OCI-LY3 (cell line): ENCODE results near the gene ATP2C1.

Experiments
- H2AFZ ChIP-seq: fragments of 200-600, 300-600 bp; shearing (Covaris generic); 2 replicates; pipeline ENCODE4 v1.6.0; 2014; ENCODE audit warnings: antibody characterized with exemption, low read depth, low read length
- H3K27ac ChIP-seq: fragments of 200-600, 300-600 bp; sonication (generic); 2 replicates; pipeline ENCODE4 v1.5.1; 2014; ENCODE audit warnings: mild to moderate bottlenecking, low read length, moderate library complexity, mixed read lengths
- H3K27me3 ChIP-seq: fragments of 200-600, 300-600 bp; sonication (generic); 2 replicates; pipeline ENCODE4 v1.6.1; 2014; ENCODE audit warnings: low read depth, low read length, mixed read lengths
- H3K36me3 ChIP-seq: fragments of 200-600, 300-600 bp; sonication (generic); replicated peaks from 2 replicates; pipeline ENCODE3; 2014; ENCODE audit warnings: low read depth, low read length, mixed read lengths
- H3K4me1 ChIP-seq: fragments of 300-600, 200-600 bp; sonication (generic); 2 replicates; pipeline ENCODE4 v1.6.1; 2014; ENCODE audit warnings: low read length, mixed read lengths
- H3K4me2 ChIP-seq: fragments of 200-600, 300-600 bp; sonication (generic); 2 replicates; pipeline ENCODE4 v1.6.1; 2014; ENCODE audit warnings: low read length, mixed read lengths
- H3K4me3 ChIP-seq: fragments of 300-600, 200-600 bp; sonication (generic); 2 replicates; pipeline ENCODE4 v1.5.1; 2014; ENCODE audit warnings: antibody characterized with exemption, mild to moderate bottlenecking, low read length, moderate library complexity
- H3K79me2 ChIP-seq: fragments of 300-600, 200-600 bp; shearing (Covaris generic); 2 replicates; pipeline ENCODE4 v1.6.1; 2014; ENCODE audit warnings: mild to moderate bottlenecking, low read length, mixed read lengths
- H3K9ac ChIP-seq: fragments of 300-600, 200-600 bp; shearing (Covaris generic); 2 replicates; pipeline ENCODE4 v1.6.0; 2014; ENCODE audit warnings: mild to moderate bottlenecking, low read length, moderate library complexity
- H3K9me3 ChIP-seq: fragments of 200-600, 300-600 bp; shearing (Covaris generic); 2 replicates; pipeline ENCODE4 v1.6.1; 2014; ENCODE audit warnings: low read length, mixed read lengths; ENCODE audit not compliant: insufficient read depth
- H4K20me1 ChIP-seq: fragments of 200-600, 300-600 bp; sonication (generic); 2 replicates; pipeline ENCODE4 v1.6.1; 2016; ENCODE audit warnings: low read length, mixed read lengths; ENCODE audit not compliant: insufficient read depth
- EZH2phosphoT487 ChIP-seq: fragments of 200-600 bp; shearing (Covaris generic); IDR thresholded peaks from 2 replicates; pipeline ENCODE4 v1.6.1; 2018; ENCODE audit warnings: antibody characterized with exemption, mixed run types, low read depth
- TF ChIP-seq, protein P1 (sequence below): fragments of 200-600, 300-600 bp; sonication (generic); IDR thresholded peaks from 2 replicates; pipeline ENCODE4 v1.5.1; 2014; ENCODE audit warnings: antibody characterized with exemption, low read length, low read depth

Gene ATP2C1

DNA sequence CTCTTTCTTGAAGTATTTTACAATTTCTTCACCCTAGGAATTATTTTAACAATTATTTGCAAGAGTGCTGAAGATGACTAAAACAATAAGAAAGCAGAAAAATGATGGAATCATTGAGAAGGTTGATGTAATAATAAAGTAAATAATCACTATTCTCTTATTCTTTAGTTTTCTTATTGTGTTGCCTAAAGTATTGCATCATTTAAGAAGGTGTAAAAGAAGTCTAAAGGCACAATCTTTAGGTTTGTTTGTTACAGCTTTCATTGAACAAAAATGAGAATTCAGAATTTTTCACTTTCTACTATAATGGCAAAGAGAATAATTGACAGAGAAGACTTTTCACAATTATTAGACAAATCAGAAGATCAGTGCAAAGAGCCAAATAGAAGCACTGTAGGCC is 67.6 kb downstream of the ATP2C1 start:
- no peaks in the 10 kb centered on the region for H3K9me3 ChIP-seq
- no peaks in the 10 kb centered on the region for H3K79me2 ChIP-seq
- H3K4me1 ChIP-seq: no peaks in the 10 kb centered on the region
- H3K4me2 ChIP-seq: no peak overlapping the region
- peaks cover 18% of the 10 kb centered on the region for H3K36me3 ChIP-seq
- no peaks in the 10 kb centered on the region for H4K20me1 ChIP-seq
- H3K27ac ChIP-seq: no peak overlapping the region
- no peak overlapping the region for H3K9ac ChIP-seq
- H2AFZ ChIP-seq: no peak overlapping the region
- TF ChIP-seq EZH2phosphoT487: no peak
- TF ChIP-seq, protein P1, sequence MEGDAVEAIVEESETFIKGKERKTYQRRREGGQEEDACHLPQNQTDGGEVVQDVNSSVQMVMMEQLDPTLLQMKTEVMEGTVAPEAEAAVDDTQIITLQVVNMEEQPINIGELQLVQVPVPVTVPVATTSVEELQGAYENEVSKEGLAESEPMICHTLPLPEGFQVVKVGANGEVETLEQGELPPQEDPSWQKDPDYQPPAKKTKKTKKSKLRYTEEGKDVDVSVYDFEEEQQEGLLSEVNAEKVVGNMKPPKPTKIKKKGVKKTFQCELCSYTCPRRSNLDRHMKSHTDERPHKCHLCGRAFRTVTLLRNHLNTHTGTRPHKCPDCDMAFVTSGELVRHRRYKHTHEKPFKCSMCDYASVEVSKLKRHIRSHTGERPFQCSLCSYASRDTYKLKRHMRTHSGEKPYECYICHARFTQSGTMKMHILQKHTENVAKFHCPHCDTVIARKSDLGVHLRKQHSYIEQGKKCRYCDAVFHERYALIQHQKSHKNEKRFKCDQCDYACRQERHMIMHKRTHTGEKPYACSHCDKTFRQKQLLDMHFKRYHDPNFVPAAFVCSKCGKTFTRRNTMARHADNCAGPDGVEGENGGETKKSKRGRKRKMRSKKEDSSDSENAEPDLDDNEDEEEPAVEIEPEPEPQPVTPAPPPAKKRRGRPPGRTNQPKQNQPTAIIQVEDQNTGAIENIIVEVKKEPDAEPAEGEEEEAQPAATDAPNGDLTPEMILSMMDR: no peak
- H3K27me3 ChIP-seq: no peaks in the 10 kb centered on the region
- no peak overlapping the region for H3K4me3 ChIP-seq

GRCh38 chr3:130963444-130963843 is 69.6 kb downstream of the ATP2C1 start:
- Histone ChIP-seq H3K27ac (no peak overlapping the region), H3K9ac (no peak overlapping the region), H3K9me3 (no peaks in the 10 kb centered on the region), H3K4me3 (no peak overlapping the region), H3K36me3 (peaks cover 16% of the 10 kb centered on the region), H3K4me1 (no peaks in the 10 kb centered on the region), H3K27me3 (no peaks in the 10 kb centered on the region), H3K4me2 (no peak overlapping the region), H2AFZ (no peak overlapping the region), H4K20me1 (no peaks in the 10 kb centered on the region), H3K79me2 (no peaks in the 10 kb centered on the region)
- TF ChIP-seq, protein P1: no peak
- no peak for TF ChIP-seq EZH2phosphoT487

DNA sequence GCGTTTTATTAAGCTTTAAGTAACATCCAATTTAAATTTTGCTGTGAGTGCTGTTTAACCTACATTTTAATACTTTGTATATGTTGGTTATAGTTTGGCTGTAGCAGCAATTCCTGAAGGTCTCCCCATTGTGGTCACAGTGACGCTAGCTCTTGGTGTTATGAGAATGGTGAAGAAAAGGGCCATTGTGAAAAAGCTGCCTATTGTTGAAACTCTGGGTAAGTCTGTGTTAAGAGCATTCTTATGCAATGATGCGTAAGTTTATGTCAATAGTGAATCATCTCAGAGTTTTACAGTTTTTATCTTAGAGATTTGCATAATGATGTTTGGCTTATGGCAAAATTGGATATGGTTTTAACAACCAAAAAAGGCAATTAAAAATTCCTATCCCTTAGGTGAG is 70.0 kb downstream of the ATP2C1 start:
- Histone ChIP-seq H3K4me3 (no peak overlapping the region), H3K27ac (no peak overlapping the region), H4K20me1 (no peaks in the 10 kb centered on the region), H3K79me2 (no peaks in the 10 kb centered on the region), H3K4me1 (no peaks in the 10 kb centered on the region), H3K9ac (no peak overlapping the region), H3K4me2 (no peak overlapping the region), H3K27me3 (no peaks in the 10 kb centered on the region), H2AFZ (no peak overlapping the region), H3K9me3 (no peaks in the 10 kb centered on the region), H3K36me3 (peaks cover 16% of the 10 kb centered on the region)
- no peak for TF ChIP-seq EZH2phosphoT487
- TF ChIP-seq, protein P1: no peak

DNA sequence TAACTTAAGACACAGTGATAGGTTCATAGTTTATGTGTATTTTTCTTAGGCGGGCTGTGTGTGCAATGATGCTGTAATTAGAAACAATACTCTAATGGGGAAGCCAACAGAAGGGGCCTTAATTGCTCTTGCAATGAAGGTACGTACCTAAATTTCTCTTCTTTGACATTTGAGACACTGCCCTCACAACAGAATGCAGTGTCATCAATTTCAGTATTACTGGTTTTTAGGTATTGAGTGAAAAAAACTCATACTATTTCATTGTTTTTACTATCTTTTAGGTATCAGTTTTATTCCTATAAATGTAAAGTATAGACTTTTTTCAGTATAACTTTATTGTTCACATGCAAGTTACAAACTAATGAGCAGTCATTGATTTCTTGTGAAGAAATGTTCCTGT is 73.4 kb downstream of the ATP2C1 start:
- Histone ChIP-seq H3K9me3 (no peaks in the 10 kb centered on the region), H3K4me3 (no peak overlapping the region), H2AFZ (no peak overlapping the region), H3K9ac (no peak overlapping the region), H3K79me2 (no peaks in the 10 kb centered on the region), H3K27ac (no peak overlapping the region), H3K27me3 (no peaks in the 10 kb centered on the region), H3K36me3 (peaks cover 20% of the 10 kb centered on the region), H3K4me1 (no peaks in the 10 kb centered on the region), H3K4me2 (no peak overlapping the region), H4K20me1 (no peaks in the 10 kb centered on the region)
- TF ChIP-seq, protein P1: no peak
- TF ChIP-seq EZH2phosphoT487: no peak
